ENCODE measurements around the gene SLC25A41. TPM values are rescaled to one million over a fixed set of nuclear protein-coding genes. Genes with fewer than 3 reads are reported as not detected.

Gene SLC25A41
- total and polyA plus RNA-seq, 2 of the 13 experiments (the other 11 are each of a cell fraction or from before 2014, with no cell fraction given), result 0.33 to 0.95 TPM

DNA sequence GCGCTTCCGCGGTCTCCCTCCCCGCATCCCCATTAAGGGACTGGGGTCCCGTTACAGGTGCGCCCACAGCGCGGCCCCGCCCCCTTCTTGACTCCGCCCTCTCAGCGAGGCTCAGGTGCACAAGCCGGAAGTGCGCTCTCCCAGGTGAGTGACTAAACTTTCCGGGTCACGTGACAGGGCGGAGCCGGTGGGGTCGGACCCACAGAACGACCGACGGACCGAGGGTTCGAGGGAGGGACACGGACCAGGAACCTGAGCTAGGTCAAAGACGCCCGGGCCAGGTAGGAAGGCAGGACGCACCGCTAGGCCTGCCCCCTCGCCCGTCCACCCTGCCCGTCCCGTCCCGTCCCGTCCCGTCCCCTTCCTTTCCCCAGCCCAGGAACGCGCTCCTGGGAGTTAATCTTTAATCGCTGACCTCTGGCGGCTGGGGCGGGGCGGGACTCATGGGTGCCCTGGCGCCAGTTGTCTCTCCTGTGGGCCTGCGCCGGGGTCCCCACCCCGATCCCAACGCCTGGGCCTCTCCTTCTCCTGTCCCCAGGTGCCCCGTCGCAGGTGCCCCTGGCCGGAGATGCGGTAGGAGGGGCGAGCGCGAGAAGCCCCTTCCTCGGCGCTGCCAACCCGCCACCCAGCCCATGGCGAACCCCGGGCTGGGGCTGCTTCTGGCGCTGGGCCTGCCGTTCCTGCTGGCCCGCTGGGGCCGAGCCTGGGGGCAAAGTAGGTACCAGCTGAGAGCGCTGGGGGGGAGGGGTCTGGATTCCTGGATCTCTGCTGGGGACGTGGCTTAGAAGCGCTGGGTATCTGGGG lies 30.7 kb upstream of the SLC25A41 start, which contains the start of gene CRB3 (continued):
- no peak for TF ChIP-seq ZFP1 (CRISPR knock-in tag; IDR thresholded peaks at IDR 0.05)
- TF ChIP-seq, protein P1, sequence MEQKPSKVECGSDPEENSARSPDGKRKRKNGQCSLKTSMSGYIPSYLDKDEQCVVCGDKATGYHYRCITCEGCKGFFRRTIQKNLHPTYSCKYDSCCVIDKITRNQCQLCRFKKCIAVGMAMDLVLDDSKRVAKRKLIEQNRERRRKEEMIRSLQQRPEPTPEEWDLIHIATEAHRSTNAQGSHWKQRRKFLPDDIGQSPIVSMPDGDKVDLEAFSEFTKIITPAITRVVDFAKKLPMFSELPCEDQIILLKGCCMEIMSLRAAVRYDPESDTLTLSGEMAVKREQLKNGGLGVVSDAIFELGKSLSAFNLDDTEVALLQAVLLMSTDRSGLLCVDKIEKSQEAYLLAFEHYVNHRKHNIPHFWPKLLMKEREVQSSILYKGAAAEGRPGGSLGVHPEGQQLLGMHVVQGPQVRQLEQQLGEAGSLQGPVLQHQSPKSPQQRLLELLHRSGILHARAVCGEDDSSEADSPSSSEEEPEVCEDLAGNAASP (CRISPR knock-in tag; IDR thresholded peaks at IDR 0.05; ENCODE audit: borderline replicate concordance), result no peak
- TF ChIP-seq, protein P2, sequence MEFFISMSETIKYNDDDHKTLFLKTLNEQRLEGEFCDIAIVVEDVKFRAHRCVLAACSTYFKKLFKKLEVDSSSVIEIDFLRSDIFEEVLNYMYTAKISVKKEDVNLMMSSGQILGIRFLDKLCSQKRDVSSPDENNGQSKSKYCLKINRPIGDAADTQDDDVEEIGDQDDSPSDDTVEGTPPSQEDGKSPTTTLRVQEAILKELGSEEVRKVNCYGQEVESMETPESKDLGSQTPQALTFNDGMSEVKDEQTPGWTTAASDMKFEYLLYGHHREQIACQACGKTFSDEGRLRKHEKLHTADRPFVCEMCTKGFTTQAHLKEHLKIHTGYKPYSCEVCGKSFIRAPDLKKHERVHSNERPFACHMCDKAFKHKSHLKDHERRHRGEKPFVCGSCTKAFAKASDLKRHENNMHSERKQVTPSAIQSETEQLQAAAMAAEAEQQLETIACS (CRISPR knock-in tag; IDR thresholded peaks at IDR 0.05), result no peak
- no peak for TF ChIP-seq ZNF816 (CRISPR knock-in tag; IDR thresholded peaks at IDR 0.05; ENCODE audit: borderline replicate concordance)
- no peak for TF ChIP-seq ZNF180 (CRISPR knock-in tag; IDR thresholded peaks at IDR 0.05; ENCODE audit: borderline replicate concordance, low read depth)
- no peak for TF ChIP-seq ZNF720 (CRISPR knock-in tag; IDR thresholded peaks at IDR 0.05)
- no peak for TF ChIP-seq HHEX (CRISPR knock-in tag; IDR thresholded peaks at IDR 0.05)
- TF ChIP-seq, protein P3, sequence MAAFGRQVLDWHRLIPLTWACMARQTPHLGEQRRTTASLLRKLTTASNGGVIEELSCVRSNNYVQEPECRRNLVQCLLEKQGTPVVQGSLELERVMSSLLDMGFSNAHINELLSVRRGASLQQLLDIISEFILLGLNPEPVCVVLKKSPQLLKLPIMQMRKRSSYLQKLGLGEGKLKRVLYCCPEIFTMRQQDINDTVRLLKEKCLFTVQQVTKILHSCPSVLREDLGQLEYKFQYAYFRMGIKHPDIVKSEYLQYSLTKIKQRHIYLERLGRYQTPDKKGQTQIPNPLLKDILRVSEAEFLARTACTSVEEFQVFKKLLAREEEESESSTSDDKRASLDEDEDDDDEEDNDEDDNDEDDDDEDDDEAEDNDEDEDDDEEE (CRISPR knock-in tag; IDR thresholded peaks at IDR 0.05), result no peak; the same call in 1 of the 2 replicates
- TF ChIP-seq NFE2 (CRISPR knock-in tag; IDR thresholded peaks at IDR 0.05), result no peak
- TF ChIP-seq ZSCAN12 (CRISPR knock-in tag; IDR thresholded peaks at IDR 0.05), result no peak
- TF ChIP-seq, protein P4, sequence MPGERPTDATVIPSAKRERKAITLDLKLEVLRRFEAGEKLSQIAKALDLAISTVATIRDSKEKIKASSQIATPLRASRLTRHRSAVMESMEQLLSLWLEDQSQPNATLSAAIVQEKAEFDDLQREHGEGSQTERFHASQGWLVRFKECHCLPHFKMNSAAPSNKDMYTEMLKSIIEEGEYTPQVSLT (CRISPR knock-in tag; IDR thresholded peaks at IDR 0.05; ENCODE audit: borderline replicate concordance, low read depth), result no peak
- no peak; the same call in 1 of the 2 replicates for TF ChIP-seq RELA (CRISPR knock-in tag; IDR thresholded peaks at IDR 0.05)
- no peak for TF ChIP-seq KAT7 (CRISPR knock-in tag; IDR thresholded peaks at IDR 0.05; ENCODE audit: borderline replicate concordance)
- TF ChIP-seq, protein P5, sequence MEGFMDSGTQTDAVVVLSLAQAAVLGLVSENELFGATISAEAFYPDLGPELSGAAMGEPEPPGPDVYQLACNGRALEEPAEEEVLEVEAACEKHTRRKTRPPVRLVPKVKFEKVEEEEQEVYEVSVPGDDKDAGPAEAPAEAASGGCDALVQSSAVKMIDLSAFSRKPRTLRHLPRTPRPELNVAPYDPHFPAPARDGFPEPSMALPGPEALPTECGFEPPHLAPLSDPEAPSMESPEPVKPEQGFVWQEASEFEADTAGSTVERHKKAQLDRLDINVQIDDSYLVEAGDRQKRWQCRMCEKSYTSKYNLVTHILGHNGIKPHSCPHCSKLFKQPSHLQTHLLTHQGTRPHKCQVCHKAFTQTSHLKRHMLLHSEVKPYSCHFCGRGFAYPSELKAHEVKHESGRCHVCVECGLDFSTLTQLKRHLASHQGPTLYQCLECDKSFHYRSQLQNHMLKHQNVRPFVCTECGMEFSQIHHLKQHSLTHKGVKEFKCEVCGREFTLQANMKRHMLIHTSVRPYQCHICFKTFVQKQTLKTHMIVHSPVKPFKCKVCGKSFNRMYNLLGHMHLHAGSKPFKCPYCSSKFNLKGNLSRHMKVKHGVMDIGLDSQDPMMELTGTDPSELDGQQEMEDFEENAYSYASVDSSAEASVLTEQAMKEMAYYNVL (CRISPR knock-in tag; IDR thresholded peaks at IDR 0.05; ENCODE audit: borderline replicate concordance), result no peak
- TF ChIP-seq NPAS2 (CRISPR knock-in tag; IDR thresholded peaks at IDR 0.05; ENCODE audit: borderline replicate concordance), result no peak
- TF ChIP-seq, protein P6, sequence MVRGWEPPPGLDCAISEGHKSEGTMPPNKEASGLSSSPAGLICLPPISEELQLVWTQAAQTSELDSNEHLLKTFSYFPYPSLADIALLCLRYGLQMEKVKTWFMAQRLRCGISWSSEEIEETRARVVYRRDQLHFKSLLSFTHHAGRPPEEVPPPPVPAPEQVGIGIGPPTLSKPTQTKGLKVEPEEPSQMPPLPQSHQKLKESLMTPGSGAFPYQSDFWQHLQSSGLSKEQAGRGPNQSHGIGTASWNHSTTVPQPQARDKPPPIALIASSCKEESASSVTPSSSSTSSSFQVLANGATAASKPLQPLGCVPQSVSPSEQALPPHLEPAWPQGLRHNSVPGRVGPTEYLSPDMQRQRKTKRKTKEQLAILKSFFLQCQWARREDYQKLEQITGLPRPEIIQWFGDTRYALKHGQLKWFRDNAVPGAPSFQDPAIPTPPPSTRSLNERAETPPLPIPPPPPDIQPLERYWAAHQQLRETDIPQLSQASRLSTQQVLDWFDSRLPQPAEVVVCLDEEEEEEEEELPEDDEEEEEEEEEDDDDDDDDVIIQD (CRISPR knock-in tag; IDR thresholded peaks at IDR 0.05; ENCODE audit: low read depth), result no peak
- TF ChIP-seq PHB2 (IDR thresholded peaks at IDR 0.05; ENCODE audit: partially characterized antibody), result no peak
- TF ChIP-seq ZNF432 (CRISPR knock-in tag; IDR thresholded peaks at IDR 0.05; ENCODE audit: borderline replicate concordance), result no peak
- no peak for TF ChIP-seq ZNF232 (CRISPR knock-in tag; IDR thresholded peaks at IDR 0.05; ENCODE audit: borderline replicate concordance)
- no peak for TF ChIP-seq ZSCAN30 (CRISPR knock-in tag; IDR thresholded peaks at IDR 0.05)
- 0 out of 2 replicates have a peak, but pooled peaks have one; percentile 44 for TF ChIP-seq ZNF564 (CRISPR knock-in tag; IDR thresholded peaks at IDR 0.05)
- TF ChIP-seq ZNF678 (CRISPR knock-in tag; IDR thresholded peaks at IDR 0.05), result no peak
- no peak for TF ChIP-seq NBN (conservative IDR thresholded peaks at IDR 0.05)
- TF ChIP-seq KDM3A (CRISPR knock-in tag; IDR thresholded peaks at IDR 0.05; ENCODE audit: low read depth), result 0 out of 2 replicates have a peak, but pooled peaks have one; percentile 56

Measured in HepG2 (cell line).